HepG2 (cell line): ENCODE results near the gene ERC1. TPM values are rescaled to one million over a fixed set of nuclear protein-coding genes. Genes with fewer than 3 reads are reported as not detected.

Experiments used
- ATAC-seq: fragments of 200-7000 bp; cut with Tn5 transposase; 3 replicates; pipeline ENCODE4 v1.9.1; 2020; ENCODE audit warnings: mild to moderate bottlenecking, moderate library complexity
- BruUV-seq: library from RNA; stranded (reverse); fragments of 400-500 nt; replicated peaks from 2 replicates; lab custom pipeline; 2021; lab: Mats Ljungman, UMichigan
- CTCF ChIA-PET: fragments of 300-600 bp; formaldehyde crosslinking; extraction: SDS; loops from one replicate; lab custom pipeline; 2021; ENCODE audit warnings: low total read pairs, inconsistent platforms, low intra/inter-chr PET ratio; lab: Yijun Ruan, JAX
- POLR2A ChIA-PET: fragments of 350-600 bp; sonication (Branson Sonifier 250); formaldehyde crosslinking; loops from one replicate; lab custom pipeline; 2020; ENCODE audit warnings: antibody characterized with exemption, inconsistent platforms; lab: Yijun Ruan, JAX
- DNase-seq: peaks from one replicate; pipeline ENCODE4 v3.0.0-alpha.2; 2015; ENCODE audit warnings: low spot score
- FAIRE-seq: peaks from 3 replicates; lab custom pipeline; 2011; peaks lifted over from hg19 to GRCh38; lab: Jason Lieb, UNC
- H2AFZ ChIP-seq: one replicate; pipeline ENCODE4 v1.6.1; 2011; ENCODE audit warnings: low read length, inconsistent platforms
- H3K27ac ChIP-seq: fragments of 300-600 bp; 3 replicates; pipeline ENCODE4 v1.8.0; 2011; ENCODE audit warnings: mixed run types, mild to moderate bottlenecking, mixed read lengths, low read length, inconsistent platforms; ENCODE audit not compliant: insufficient read depth; ENCODE audit errors: extremely low read length
- H3K27me3 ChIP-seq, 2 experiments: fragments of 200-600 bp in 1 of 2; 2 replicates in 1 of 2; 3 replicates in 1 of 2; pipeline versions ENCODE4 v1.6.0 to v1.8.0; 2011; ENCODE audit warnings: low read length in 2 of 2, mild to moderate bottlenecking in 2 of 2, moderate library complexity in 2 of 2, inconsistent platforms in 1 of 2; ENCODE audit not compliant: insufficient read depth in 2 of 2, control insufficient read depth in 1 of 2
- H3K36me3 ChIP-seq, 2 experiments: fragments of 200-600 bp in 1 of 2; replicated peaks in 1 of 2; 2 replicates in 1 of 2; 3 replicates in 1 of 2; pipeline versions ENCODE4 v1.5.1 to v1.8.0; 2011; ENCODE audit warnings: low read length in 2 of 2, inconsistent platforms in 1 of 2; ENCODE audit not compliant: insufficient read depth in 2 of 2, control insufficient read depth in 1 of 2
- H3K4me1 ChIP-seq: 2 replicates; pipeline ENCODE4 v1.5.1; 2012; ENCODE audit warnings: low read length, inconsistent platforms; ENCODE audit not compliant: insufficient read depth
- H3K4me2 ChIP-seq: 2 replicates; pipeline ENCODE4 v1.6.0; 2011; ENCODE audit warnings: low read depth, low read length, inconsistent platforms
- H3K4me3 ChIP-seq, 3 experiments: fragments of 200-600 bp in 1 of 3; sonication (generic), shearing (Covaris generic) in 1 of 3; replicated peaks in 1 of 3; 2 replicates each; pipeline ENCODE4 v1.5.1; 2011 to 2016; ENCODE audit warnings: low read length in 3 of 3, inconsistent platforms in 2 of 3, low read depth in 2 of 3, mild to moderate bottlenecking in 2 of 3, control low read depth in 1 of 3, mixed read lengths in 1 of 3; ENCODE audit not compliant: insufficient read depth in 1 of 3
- H3K79me2 ChIP-seq: one replicate; pipeline ENCODE4 v1.6.1; 2011; ENCODE audit warnings: low read length, inconsistent platforms; ENCODE audit not compliant: insufficient read depth
- H3K9ac ChIP-seq: 2 replicates; pipeline ENCODE4 v1.6.0; 2011; ENCODE audit warnings: mild to moderate bottlenecking, low read depth, low read length, inconsistent platforms; ENCODE audit not compliant: insufficient read depth
- H3K9me3 ChIP-seq: 2 replicates; pipeline ENCODE4 v1.5.1; 2012; ENCODE audit warnings: mild to moderate bottlenecking, low read length
- H4K20me1 ChIP-seq: 2 replicates; pipeline ENCODE4 v1.6.0; 2011; ENCODE audit warnings: inconsistent platforms, mild to moderate bottlenecking, low read length, moderate library complexity; ENCODE audit not compliant: insufficient read depth
- DBP ChIP-seq: sonication (generic); formaldehyde crosslinking; IDR thresholded peaks from 2 replicates; pipeline ENCODE4 v1.4.0; 2020; ENCODE audit warnings: missing genetic modification reagents; ENCODE audit errors: not compliant biosample characterization
- FLYWCH1 ChIP-seq: sonication (generic); formaldehyde crosslinking; IDR thresholded peaks from 2 replicates; pipeline ENCODE4 v1.8.1; 2023; ENCODE audit warnings: mild to moderate bottlenecking, missing genetic modification reagents
- HNF1B ChIP-seq: sonication (generic); formaldehyde crosslinking; IDR thresholded peaks from 2 replicates; pipeline ENCODE4 v1.5.1; 2020; ENCODE audit warnings: mild to moderate bottlenecking, moderate library complexity, missing genetic modification reagents
- HNRNPL ChIP-seq: fragments of 200-400 bp; formaldehyde crosslinking; IDR thresholded peaks from 2 replicates; pipeline ENCODE4 v1.6.1; 2017; ENCODE audit warnings: mild to moderate bottlenecking, low read depth, low read length
- IRF2 ChIP-seq: IDR thresholded peaks from 2 replicates; pipeline ENCODE4 v1.6.1; 2018; ENCODE audit warnings: missing genetic modification reagents, missing compliant biosample characterization
- KLF13 ChIP-seq: sonication (generic); formaldehyde crosslinking; IDR thresholded peaks from 2 replicates; pipeline ENCODE4 v1.4.0; 2020; ENCODE audit warnings: mild to moderate bottlenecking, missing genetic modification reagents
- POLR2AphosphoS5 ChIP-seq: IDR thresholded peaks from 2 replicates; pipeline ENCODE4 v1.6.1; 2012; ENCODE audit warnings: low read depth, low read length
- PRMT3 ChIP-seq: sonication (generic); formaldehyde crosslinking; IDR thresholded peaks from 2 replicates; pipeline ENCODE4 v1.8.1; 2022; ENCODE audit warnings: low read depth, mild to moderate bottlenecking, moderate library complexity, missing genetic modification reagents, borderline replicate concordance
- RFXAP ChIP-seq: sonication (generic); formaldehyde crosslinking; IDR thresholded peaks from 2 replicates; pipeline ENCODE4 v1.4.0; 2020; ENCODE audit warnings: missing genetic modification reagents, borderline replicate concordance
- TBL1XR1 ChIP-seq: fragments of 150-350 bp; IDR thresholded peaks from 2 replicates; pipeline ENCODE4 v1.6.1; 2014; ENCODE audit warnings: borderline replicate concordance, low read length; ENCODE audit not compliant: partially characterized antibody
- ZNF441 ChIP-seq: sonication (generic); formaldehyde crosslinking; IDR thresholded peaks from 2 replicates; pipeline ENCODE4 v1.7.0; 2021; ENCODE audit warnings: missing genetic modification reagents, borderline replicate concordance
- ZNF451 ChIP-seq: sonication (generic); formaldehyde crosslinking; IDR thresholded peaks from 2 replicates; pipeline ENCODE4 v1.5.0; 2020; ENCODE audit warnings: mild to moderate bottlenecking, missing genetic modification reagents
- ZNF496 ChIP-seq: sonication (generic); formaldehyde crosslinking; IDR thresholded peaks from 2 replicates; pipeline ENCODE4 v1.8.1; 2023; ENCODE audit warnings: mild to moderate bottlenecking, moderate library complexity, missing genetic modification reagents; ENCODE audit not compliant: insufficient replicate concordance
- ZNF562 ChIP-seq: sonication (generic); formaldehyde crosslinking; IDR thresholded peaks from 2 replicates; pipeline ENCODE4 v1.8.0; 2022; ENCODE audit warnings: missing genetic modification reagents, borderline replicate concordance
- ZNF577 ChIP-seq: sonication (generic); formaldehyde crosslinking; IDR thresholded peaks from 2 replicates; pipeline ENCODE4 v1.4.0; 2020; ENCODE audit warnings: mild to moderate bottlenecking, low read depth, missing genetic modification reagents, borderline replicate concordance
- ZNF607 ChIP-seq: sonication (generic); formaldehyde crosslinking; IDR thresholded peaks from 2 replicates; pipeline ENCODE4 v1.5.1; 2020; ENCODE audit warnings: missing genetic modification reagents, mild to moderate bottlenecking, borderline replicate concordance
- ZNF781 ChIP-seq: sonication (generic); formaldehyde crosslinking; IDR thresholded peaks from 2 replicates; pipeline ENCODE4 v1.5.1; 2020; ENCODE audit warnings: borderline replicate concordance, mild to moderate bottlenecking, missing genetic modification reagents; ENCODE audit errors: not compliant biosample characterization
- ZNF883 ChIP-seq: sonication (generic); formaldehyde crosslinking; IDR thresholded peaks from 2 replicates; pipeline ENCODE4 v1.5.1; 2020; ENCODE audit warnings: mild to moderate bottlenecking, missing genetic modification reagents; ENCODE audit errors: not compliant biosample characterization
- WGBS: methylation state at CpG from one replicate; pipeline ENCODE4 v1.1.6; 2017; ENCODE audit warnings: low lambda C conversion rate; 5-methylcytosine and 5-hydroxymethylcytosine counted together
- in situ Hi-C: cut with HindIII; loops from 2 replicates; pipeline ENCODE4 v1.10.0; 2017; ENCODE audit warnings: low pct_unique_long_range_greater_than_20kb; ENCODE audit not compliant: extremely low pct_ligation_motif_present
- intact Hi-C: fragments of 100-400 bp; cut with micrococcal nuclease; formaldehyde crosslinking; loops from one replicate; pipeline ENCODE4 v1.10.0; 2022; ENCODE audit not compliant: unreplicated experiment
- polyA plus RNA-seq, 8 experiments: library from polyadenylated mRNA; depleted of rRNA in 3 of 8; stranded (reverse) in 7 of 8; unstranded in 1 of 8; fragments of >200 nt; fragmentation: Illumina TruSeq in 4 of 8; extraction: Trizol in 4 of 8; gene quantifications; 2 replicates each; pipeline versions ENCODE4 v1.2.1 to v1.2.3, GENCODE V29; 2011 to 2016; ENCODE audit warnings: low read depth in 4 of 8, missing spikeins in 1 of 8, mixed read lengths in 1 of 8; ENCODE audit not compliant: insufficient read depth in 1 of 8
- total RNA-seq, 5 experiments: library from RNA; depleted of rRNA; stranded (reverse); fragments of >200 nt; fragmentation: Illumina TruSeq; extraction: Trizol; gene quantifications; 2 replicates each; pipeline ENCODE4 v1.2.3, GENCODE V29; 2016; ENCODE audit warnings: low read depth in 1 of 5
- TF ChIP-seq, protein P1 (sequence below): sonication (generic); formaldehyde crosslinking; IDR thresholded peaks from 2 replicates; pipeline ENCODE4 v1.5.1; 2020; ENCODE audit warnings: missing genetic modification reagents, mild to moderate bottlenecking, borderline replicate concordance

The ERC1 gene
- total and polyA plus RNA-seq, 2 of the 13 experiments (the other 11 are each of a cell fraction or from before 2014, with no cell fraction given), result 6.1 to 12.4 TPM

- no peaks in the 10 kb centered on the region for H3K36me3 ChIP-seq
- H3K4me2 ChIP-seq, result no peak overlapping the region
- CTCF ChIA-PET, result no interaction called here
- no peaks in the 10 kb centered on the region; the same call in 1 of the 2 replicates for H4K20me1 ChIP-seq
- DNase-seq (no peak), ATAC-seq (no peak), FAIRE-seq (no peak)
- no peak overlapping the region for H3K4me3 ChIP-seq
- POLR2A ChIA-PET, result no interaction called here
- no peak overlapping the region for H2AFZ ChIP-seq
- WGBS, result 93% methylated on average over 2 of the region's 2 CpGs
- H3K9ac ChIP-seq, result no peak overlapping the region
- BruUV-seq, result no TSS peak
- H3K27ac ChIP-seq, result no peak overlapping the region
- H3K79me2 ChIP-seq, result peaks cover 9% of the 10 kb centered on the region
- intact Hi-C loops, result no loop called here
- H3K4me1 ChIP-seq, result no peaks in the 10 kb centered on the region
- H3K27me3 ChIP-seq, result no peaks in the 10 kb centered on the region
- in situ Hi-C loops, result loop anchor here (25.0 kb wide), 1 partner anchor 537 kb away; no protein-coding TSS in a partner anchor
- no peaks in the 10 kb centered on the region for H3K9me3 ChIP-seq
- TF ChIP-seq DBP (CRISPR knock-in tag) (no peak), ZNF441 (no peak), IRF2 (no peak), ZNF883 (CRISPR knock-in tag) (no peak), ZNF496 (no peak), KLF13 (CRISPR knock-in tag) (no peak), FLYWCH1 (no peak), POLR2AphosphoS5 (no peak), ZNF781 (CRISPR knock-in tag) (no peak), HNRNPL (no peak), ZNF451 (no peak), ZNF562 (no peak), ZNF577 (CRISPR knock-in tag) (no peak), TBL1XR1 (no peak), PRMT3 (CRISPR knock-in tag) (no peak), RFXAP (CRISPR knock-in tag) (no peak), ZNF607 (CRISPR knock-in tag) (no peak), HNF1B (CRISPR knock-in tag) (no peak)
- TF ChIP-seq, protein P1, sequence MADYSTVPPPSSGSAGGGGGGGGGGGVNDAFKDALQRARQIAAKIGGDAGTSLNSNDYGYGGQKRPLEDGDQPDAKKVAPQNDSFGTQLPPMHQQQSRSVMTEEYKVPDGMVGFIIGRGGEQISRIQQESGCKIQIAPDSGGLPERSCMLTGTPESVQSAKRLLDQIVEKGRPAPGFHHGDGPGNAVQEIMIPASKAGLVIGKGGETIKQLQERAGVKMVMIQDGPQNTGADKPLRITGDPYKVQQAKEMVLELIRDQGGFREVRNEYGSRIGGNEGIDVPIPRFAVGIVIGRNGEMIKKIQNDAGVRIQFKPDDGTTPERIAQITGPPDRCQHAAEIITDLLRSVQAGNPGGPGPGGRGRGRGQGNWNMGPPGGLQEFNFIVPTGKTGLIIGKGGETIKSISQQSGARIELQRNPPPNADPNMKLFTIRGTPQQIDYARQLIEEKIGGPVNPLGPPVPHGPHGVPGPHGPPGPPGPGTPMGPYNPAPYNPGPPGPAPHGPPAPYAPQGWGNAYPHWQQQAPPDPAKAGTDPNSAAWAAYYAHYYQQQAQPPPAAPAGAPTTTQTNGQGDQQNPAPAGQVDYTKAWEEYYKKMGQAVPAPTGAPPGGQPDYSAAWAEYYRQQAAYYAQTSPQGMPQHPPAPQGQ (CRISPR knock-in tag), result no peak
Measured at GRCh38 chr12:1099158-1099557, 108.1 kb downstream of the ERC1 start.
